Heart left ventricle (tissue), 16 donors: ENCODE data around the gene C16orf96. TPM values are rescaled to one million over a fixed set of nuclear protein-coding genes. Genes with fewer than 3 reads are reported as not detected.

Experiments used
- ATAC-seq, 4 donors: fragments of 200-7000 bp; cut with Tn5 transposase; one replicate each; pipeline ENCODE4 v1.9.1; 2020 to 2022; ENCODE audit warnings: moderate library complexity in 4 of 4, mild to moderate bottlenecking in 3 of 4, moderate number of reproducible peaks in 1 of 4
- DNase-seq, 5 donors: peaks; one replicate each; pipeline ENCODE4 v3.0.0-alpha.2; 2020
- H3K27ac ChIP-seq, 12 donors: fragments of 200-600 bp; sonication (generic) in 4 of 12; one replicate each; pipeline versions ENCODE4 v1.5.0 to v1.8.0; 2016 to 2022; ENCODE audit warnings: mild to moderate bottlenecking in 2 of 12
- H3K27me3 ChIP-seq, 9 donors: fragments of 200-600 bp; sonication (generic) in 2 of 9; one replicate each; pipeline versions ENCODE4 v1.5.1 to v1.8.0; 2016 to 2022; ENCODE audit warnings: mild to moderate bottlenecking in 3 of 9
- H3K36me3 ChIP-seq, 9 donors: fragments of 200-600 bp; sonication (generic) in 2 of 9; one replicate each; pipeline versions ENCODE4 v1.5.0 to v1.8.0; 2018 to 2022; ENCODE audit warnings: mild to moderate bottlenecking in 2 of 9
- H3K4me1 ChIP-seq, 12 donors: fragments of 200-600 bp; sonication (generic) in 4 of 12; one replicate each; pipeline versions ENCODE4 v1.5.0 to v1.8.0; 2016 to 2022; ENCODE audit warnings: mild to moderate bottlenecking in 3 of 12
- H3K4me3 ChIP-seq, 12 donors: fragments of 200-600 bp; sonication (generic) in 4 of 12; one replicate each; pipeline versions ENCODE4 v1.5.0 to v1.8.0; 2017 to 2022; ENCODE audit warnings: mild to moderate bottlenecking in 9 of 12, moderate library complexity in 4 of 12
- H3K9me3 ChIP-seq, 12 donors: fragments of 200-600 bp; sonication (generic) in 4 of 12; one replicate each; pipeline versions ENCODE4 v1.5.0 to v1.8.0; 2016 to 2022; ENCODE audit warnings: mild to moderate bottlenecking in 1 of 12
- POLR2A ChIP-seq, 2 donors: fragments of 450-650 bp; IDR thresholded peaks; one replicate each; pipeline ENCODE4 v1.6.1; 2017; ENCODE audit warnings: antibody characterized with exemption in 2 of 2, mild to moderate bottlenecking in 2 of 2, moderate library complexity in 2 of 2
- WGBS, 4 donors: extraction: QIAGEN DNeasy Blood & Tissue Kit in 2 of 4; methylation state at CpG; one replicate each; pipeline versions ENCODE4 v1.1.5 to v1.1.7; 2013 to 2018; 5-methylcytosine and 5-hydroxymethylcytosine counted together
- intact Hi-C, 10 donors: fragments of 100-400 bp; cut with DNase I; formaldehyde crosslinking; loops; one replicate each; pipeline versions ENCODE4 v1.11.1 to v1.14.2; 2022
- polyA plus RNA-seq, 2 donors: library from polyadenylated mRNA; stranded (reverse); fragments of 200-250 nt; gene quantifications; one replicate each; pipeline ENCODE4 v1.2.3, GENCODE V29; 2013
- total RNA-seq, 9 donors: library from RNA; depleted of rRNA in 2 of 9; stranded (reverse); fragments of >200 nt in 2 of 9; fragmentation: NEBNext Ultra II Directional in 3 of 9; extraction: Animal tissue kit (Norgen Biotek cat#: 25700) in 3 of 9; gene quantifications; one replicate each; pipeline versions ENCODE4 v1.1.0 to v1.2.4, GENCODE V29; 2016 to 2023
- TF ChIP-seq, protein P1 (sequence below), 12 donors: fragments of 200-600 bp; sonication (generic) in 4 of 12; IDR thresholded peaks; one replicate each; pipeline versions ENCODE4 v1.5.0 to v1.8.0; 2018 to 2022; ENCODE audit warnings: antibody characterized with exemption in 12 of 12, mild to moderate bottlenecking in 5 of 12
- donor health status: ischemic (EF 13 %, LVEDD 7.1; RV severe dilation, severe dysfunction).
- donor health status: healthy with polysubstance abuse.
- donor health status: DM: no; HTN: yes; CAD: no.
- donor health status: DM: no; HTN: no; CAD: no.
- donor health status: ischemic (EF 25% LVEDD 6.9; RV normal size, moderate dysfunction).
- donor health status: ischemic (EF 25% LVEDD 5.7; RV mildly dilated, moderate dysfunction).
- donor health status: healthy.
- donor health status: DM: yes; HTN: yes; CAD: no.
- donor health status: ischemic (EF 35%, LVEDD 5.7; RV mildly dilated, moderate dysfunction).
- donor health status: nonischemic (EF 11% LVEDD 7.7; RV severe dilation, severe dysfunction).
- donor health status: DM: yes; HTN: yes; CAD: no.
- donor health status: PGD.
- donor health status: ischemic (EF 29% LVEDD 5.4; RV normal size, mild dysfunction).
- donor health status: nonischemic (EF 23%, LVEDD 6.1; RV moderate dilation, normal function).

Gene C16orf96
- total and polyA plus RNA-seq, 11 donors, result 0.01 to 0.19 (median 0.13) TPM; not detected in 2

DNA sequence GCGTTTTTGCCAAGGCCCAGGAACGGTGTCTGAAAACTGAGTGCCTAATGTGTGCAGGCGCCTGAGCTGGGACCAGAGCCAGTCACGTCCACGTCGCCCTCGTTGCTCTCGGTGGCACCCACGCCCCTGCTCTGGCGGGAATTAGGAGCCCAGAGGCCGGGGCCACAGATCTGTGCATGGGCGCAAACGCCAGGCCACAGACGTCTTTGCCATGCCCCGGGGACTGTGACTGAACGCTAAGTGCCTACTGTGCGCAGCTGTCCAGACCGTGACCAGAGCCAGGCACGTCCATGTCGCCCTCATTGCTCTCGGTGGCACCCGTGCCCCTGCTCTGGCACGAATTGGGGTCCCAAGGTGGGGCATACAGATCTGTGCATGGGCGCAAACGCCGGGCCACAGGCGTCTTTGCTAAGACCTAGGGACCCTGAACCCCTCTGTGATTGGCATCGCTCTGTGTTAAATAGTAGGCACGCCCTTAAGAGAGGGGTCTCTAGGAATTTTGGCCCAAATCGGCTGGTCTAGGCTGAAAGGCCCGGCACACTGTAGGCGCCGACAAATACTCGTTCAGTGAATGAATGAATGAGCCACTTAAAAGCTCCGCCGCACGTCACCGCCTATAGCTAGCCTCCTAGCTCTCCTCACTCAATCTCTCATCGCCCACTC is 59.4 kb downstream of the C16orf96 start:
- H3K27me3 ChIP-seq, result no peaks in the 10 kb centered on the region
- H3K4me1 ChIP-seq, result peaks cover 4 to 63% (median 37%) of the 10 kb centered on the region in 12 donors
- TF ChIP-seq POLR2A (IDR thresholded peaks at IDR 0.05), result no peak
- TF ChIP-seq, protein P1, sequence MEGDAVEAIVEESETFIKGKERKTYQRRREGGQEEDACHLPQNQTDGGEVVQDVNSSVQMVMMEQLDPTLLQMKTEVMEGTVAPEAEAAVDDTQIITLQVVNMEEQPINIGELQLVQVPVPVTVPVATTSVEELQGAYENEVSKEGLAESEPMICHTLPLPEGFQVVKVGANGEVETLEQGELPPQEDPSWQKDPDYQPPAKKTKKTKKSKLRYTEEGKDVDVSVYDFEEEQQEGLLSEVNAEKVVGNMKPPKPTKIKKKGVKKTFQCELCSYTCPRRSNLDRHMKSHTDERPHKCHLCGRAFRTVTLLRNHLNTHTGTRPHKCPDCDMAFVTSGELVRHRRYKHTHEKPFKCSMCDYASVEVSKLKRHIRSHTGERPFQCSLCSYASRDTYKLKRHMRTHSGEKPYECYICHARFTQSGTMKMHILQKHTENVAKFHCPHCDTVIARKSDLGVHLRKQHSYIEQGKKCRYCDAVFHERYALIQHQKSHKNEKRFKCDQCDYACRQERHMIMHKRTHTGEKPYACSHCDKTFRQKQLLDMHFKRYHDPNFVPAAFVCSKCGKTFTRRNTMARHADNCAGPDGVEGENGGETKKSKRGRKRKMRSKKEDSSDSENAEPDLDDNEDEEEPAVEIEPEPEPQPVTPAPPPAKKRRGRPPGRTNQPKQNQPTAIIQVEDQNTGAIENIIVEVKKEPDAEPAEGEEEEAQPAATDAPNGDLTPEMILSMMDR (IDR thresholded peaks at IDR 0.05), result no peak
- 71 to 85% (median 78%) methylated on average over 29 to 39 of the region's 39 CpGs for WGBS, 4 donors
- intact Hi-C loops, result loop anchor here in 2 of 10 donors (1.0 to 5.0 kb wide), 4 partner anchors 9 to 342 kb away; partner anchors contain the start of genes CDIP1 (in 1 of the 2), MGRN1 (in 1 of the 2), SEC14L5 (in 1 of the 2) and ZNF500 (in 1 of the 2)
- H3K27ac ChIP-seq, result peak overlapping the region; percentile 80 to 99 (median 95)
- ATAC-seq, result peak in 1 of 4 donors; percentile 0
- H3K4me3 ChIP-seq, result peak overlapping the region in 11 of 12 donors; percentile 68 to 98 (median 88)
- DNase-seq, result peak in 3 of 5 donors; percentile 47 to 54 (median 48)
- H3K9me3 ChIP-seq, result no peaks in the 10 kb centered on the region
- H3K36me3 ChIP-seq, result no peaks in the 10 kb centered on the region

DNA sequence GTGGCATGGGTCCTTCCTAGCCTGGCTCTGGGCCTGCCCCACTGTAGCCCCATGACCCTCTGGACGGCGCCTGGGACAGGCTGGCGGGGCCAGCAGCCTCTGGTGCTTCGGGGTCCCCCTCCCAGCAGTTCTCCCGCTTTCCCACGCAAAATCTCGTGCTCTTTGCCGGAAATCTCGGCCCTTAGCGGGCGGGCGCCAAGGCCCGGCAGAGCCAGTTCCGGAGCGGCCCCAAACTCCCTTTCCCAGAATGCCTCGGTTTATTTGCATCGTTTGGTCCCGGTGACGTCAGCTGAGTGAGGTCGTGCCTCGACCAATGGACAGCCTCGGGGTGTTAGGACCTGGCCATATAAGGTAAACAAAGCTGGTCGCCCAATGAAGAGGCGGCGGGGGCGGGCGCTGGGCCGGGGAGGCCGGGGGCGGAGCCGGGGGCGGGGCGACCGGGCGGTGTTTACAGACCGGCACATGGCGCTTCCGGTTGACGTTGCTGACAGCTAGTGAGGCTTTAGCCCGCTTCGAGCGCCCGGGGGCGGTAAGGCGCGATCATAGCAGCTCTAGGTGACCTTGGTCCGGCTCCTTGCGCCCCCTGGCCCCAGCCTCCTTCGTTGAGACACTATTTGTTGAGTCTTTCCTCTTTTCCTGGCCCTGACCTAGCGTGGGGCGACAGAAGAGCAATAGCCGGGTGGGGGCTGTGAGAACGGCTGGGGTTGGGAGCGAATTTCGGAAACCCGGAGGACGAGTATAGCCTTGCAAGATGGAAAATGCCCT is 60.1 kb downstream of the C16orf96 start:
- DNase-seq (peak; percentile 99 to 100 (median 100)), ATAC-seq (peak; percentile 88 to 93 (median 92))
- Histone ChIP-seq H3K4me1 (peaks cover 4 to 57% (median 37%) of the 10 kb centered on the region in 12 donors), H3K27me3 (no peaks in the 10 kb centered on the region), H3K9me3 (no peaks in the 10 kb centered on the region), H3K27ac (peak overlapping the region; percentile 94 to 99 (median 98)), H3K4me3 (peak overlapping the region; percentile 43 to 98 (median 77)), H3K36me3 (no peaks in the 10 kb centered on the region)
- intact Hi-C loops, result loop anchor here in 2 of 10 donors (1.0 to 5.0 kb wide), 4 partner anchors 8 to 341 kb away; partner anchors contain the start of genes CDIP1 (in 1 of the 2), MGRN1 (in 1 of the 2), SEC14L5 (in 1 of the 2) and ZNF500 (in 1 of the 2)
- TF ChIP-seq, protein P1 (IDR thresholded peaks at IDR 0.05), result peak in 10 of 12 donors; percentile 24 to 70 (median 50)
- TF ChIP-seq POLR2A (IDR thresholded peaks at IDR 0.05), result peak; percentile 66 to 78
- WGBS, 4 donors, result 0 to 1% (median 1%) methylated on average over 29 to 57 of the region's 57 CpGs

DNA sequence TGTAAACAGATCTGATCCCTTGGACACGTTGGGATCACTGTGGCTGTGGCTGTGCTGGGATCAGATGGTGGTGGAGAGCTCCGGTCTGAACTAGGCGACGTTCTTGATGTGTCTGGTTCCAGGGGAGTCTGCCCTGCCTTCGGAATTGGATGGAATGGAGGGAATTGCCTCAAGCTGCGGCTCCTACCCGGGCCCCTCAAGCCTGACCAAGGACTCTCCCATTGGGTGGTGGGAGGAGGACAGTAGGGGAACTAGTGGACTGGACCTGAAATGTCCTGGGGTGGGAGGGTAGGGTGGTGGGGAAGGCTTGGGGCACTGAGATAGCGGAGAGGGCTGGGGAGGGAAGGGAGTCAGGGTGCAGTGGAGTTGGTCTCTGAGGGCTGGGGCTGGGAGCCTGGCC is 61.7 kb downstream of the C16orf96 start:
- Histone ChIP-seq H3K9me3 (no peaks in the 10 kb centered on the region), H3K36me3 (no peaks in the 10 kb centered on the region), H3K4me3 (no peak overlapping the region), H3K27ac (peak overlapping the region in 4 of 12 donors; percentile 95 to 99 (median 98)), H3K27me3 (no peaks in the 10 kb centered on the region), H3K4me1 (peaks cover 4 to 41% (median 30%) of the 10 kb centered on the region in 12 donors)
- WGBS, 4 donors, result 83 to 90% (median 88%) methylated on average over 8 of the region's 8 CpGs
- DNase-seq (no peak), ATAC-seq (no peak)
- intact Hi-C loops, result loop anchor here in 1 of 10 donors (5.0 kb wide), 3 partner anchors 81 to 339 kb away; partner anchors contain the start of genes CDIP1, SEC14L5 and ZNF500
- TF ChIP-seq, protein P1 (IDR thresholded peaks at IDR 0.05), result no peak
- TF ChIP-seq POLR2A (IDR thresholded peaks at IDR 0.05), result no peak
